GM21390 (cell line): ENCODE measurements around the gene PAX3.

Source experiments
- ATAC-seq: cut with Tn5 transposase; IDR thresholded peaks from one replicate; pipeline ENCODE4 v1.9.1; 2021; ENCODE audit not compliant: unreplicated experiment

Gene PAX3

DNA sequence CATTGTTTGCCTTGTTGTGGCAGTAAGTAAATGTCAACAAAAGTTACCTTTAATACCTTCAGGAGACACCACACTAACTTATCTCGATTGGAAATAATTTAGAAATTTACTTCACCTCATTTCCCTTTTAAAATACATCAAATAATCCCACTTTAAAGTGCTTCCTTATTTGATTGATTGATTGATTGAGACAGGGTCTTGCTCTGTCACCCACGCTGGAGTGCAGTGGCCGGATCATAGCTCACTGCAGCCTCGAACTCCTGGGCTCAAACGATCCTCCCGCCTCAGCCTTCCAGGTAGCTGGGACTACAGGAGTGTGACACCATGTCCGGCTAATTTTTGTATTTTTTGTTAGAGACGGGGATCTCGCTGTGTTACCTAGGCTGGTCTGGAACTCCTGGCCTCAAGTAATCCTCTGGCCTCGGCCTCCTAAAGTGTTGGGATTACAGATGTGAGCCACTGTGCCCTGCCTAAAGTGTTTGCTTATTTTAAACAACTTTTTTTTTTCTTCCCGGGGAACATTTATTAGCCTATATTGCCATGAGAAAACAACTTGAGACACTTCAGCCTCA, 12.0 kb upstream of the PAX3 start:
- ATAC-seq, result no peak

DNA sequence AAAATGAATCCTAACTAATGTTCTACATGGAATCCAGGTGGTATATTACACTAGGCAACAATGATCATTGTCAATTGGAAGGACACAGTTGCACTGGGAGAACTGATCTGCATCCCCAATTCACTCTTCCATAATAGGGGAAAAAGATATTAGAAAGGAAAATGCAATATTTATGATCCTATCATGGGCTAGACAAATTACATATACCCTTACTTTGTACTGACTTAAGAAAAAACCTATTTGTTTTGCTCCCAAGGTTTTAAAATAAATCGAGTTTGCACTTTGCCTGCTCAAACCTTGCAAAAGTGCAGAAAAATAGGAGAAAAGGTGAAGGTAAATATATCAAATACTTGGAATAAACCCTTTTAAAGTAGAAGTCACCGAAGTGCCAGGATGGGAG, 11.0 kb upstream of the PAX3 start:
- ATAC-seq, result no peak

DNA sequence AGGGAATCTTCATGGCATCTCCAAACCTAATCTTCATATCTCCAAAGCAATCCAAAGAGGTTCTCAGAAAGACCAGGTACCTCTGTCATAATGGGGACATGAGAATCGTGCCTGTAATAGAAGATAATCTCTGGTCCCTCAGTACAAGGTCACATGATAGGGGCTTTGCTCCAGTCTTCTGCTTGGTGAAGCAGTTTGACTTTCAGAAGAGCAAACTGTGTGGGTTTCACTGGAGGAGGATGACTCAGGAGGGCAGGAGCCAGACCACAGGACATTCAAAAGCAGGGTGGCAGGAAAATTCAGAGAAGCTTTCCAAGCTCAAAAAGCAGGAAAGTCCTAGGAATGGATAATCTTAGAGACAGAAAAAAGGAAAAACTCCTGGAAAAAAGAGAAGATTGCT, 10.6 kb upstream of the PAX3 start:
- no peak for ATAC-seq

DNA sequence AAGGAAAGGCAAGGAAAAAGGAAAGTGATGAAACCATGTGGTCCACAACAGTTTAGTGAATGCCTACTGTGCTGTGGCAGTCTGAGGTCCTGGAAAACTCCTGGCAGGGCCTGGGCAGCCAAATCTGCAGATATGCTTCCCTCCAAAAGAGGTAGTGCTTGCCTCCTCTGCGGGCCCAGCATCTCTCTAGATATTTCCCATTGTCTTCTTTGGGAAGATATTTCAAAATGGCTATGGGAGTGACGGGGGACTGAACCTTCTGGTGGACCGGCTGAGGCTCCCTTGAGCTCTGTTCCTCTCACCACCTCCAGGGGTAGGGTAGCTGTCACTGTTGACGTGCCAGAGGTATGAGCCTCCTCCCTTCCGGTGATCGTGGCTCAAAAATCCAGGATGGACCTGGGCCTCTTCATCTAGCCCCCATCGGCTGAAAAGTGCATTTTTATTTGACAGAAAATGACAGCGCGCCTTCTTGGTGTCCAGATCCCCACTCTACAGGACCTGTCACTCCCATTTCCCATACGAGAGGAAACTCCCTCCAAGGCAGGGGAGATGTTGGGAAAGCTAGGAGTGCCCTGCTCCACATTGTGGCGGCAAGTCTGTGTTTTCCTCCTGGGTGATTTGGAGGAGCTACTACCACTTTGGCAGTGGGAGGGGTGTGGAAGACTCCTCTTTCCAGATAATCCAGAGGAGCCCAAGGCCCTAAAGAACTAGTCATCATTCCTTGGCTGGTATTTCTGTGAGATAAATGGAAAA, 9.4 kb upstream of the PAX3 start:
- no peak for ATAC-seq

DNA sequence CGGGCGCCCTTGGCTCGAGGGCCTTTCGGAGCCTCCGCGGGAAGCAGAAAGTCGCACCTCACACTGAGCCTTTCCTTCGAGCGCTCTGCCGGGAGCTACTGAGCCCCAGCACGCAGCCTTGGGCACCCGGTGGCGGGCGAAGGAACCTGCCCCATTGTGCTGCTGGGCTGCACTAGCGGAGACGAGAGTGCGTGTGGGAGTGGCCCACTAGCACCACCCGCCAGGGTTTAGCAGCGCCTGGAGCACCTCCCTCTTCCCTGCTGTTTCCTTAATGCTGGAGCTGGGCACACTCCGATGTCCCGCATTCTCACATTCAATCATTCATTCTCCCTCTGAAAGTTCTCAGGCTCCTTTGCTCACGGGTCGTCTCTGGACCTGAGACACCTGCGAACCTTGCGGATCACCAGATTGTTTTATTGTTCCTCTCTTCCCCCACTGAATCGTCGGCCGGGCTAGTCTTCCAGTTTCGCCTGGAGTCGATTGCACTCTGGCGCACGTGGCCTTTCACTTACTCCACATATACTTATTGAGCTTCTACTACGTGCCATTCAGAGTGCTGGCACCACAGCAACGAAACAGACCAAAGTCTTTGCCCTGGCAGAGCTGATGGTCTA, 8.5 kb upstream of the PAX3 start:
- no peak for ATAC-seq

DNA sequence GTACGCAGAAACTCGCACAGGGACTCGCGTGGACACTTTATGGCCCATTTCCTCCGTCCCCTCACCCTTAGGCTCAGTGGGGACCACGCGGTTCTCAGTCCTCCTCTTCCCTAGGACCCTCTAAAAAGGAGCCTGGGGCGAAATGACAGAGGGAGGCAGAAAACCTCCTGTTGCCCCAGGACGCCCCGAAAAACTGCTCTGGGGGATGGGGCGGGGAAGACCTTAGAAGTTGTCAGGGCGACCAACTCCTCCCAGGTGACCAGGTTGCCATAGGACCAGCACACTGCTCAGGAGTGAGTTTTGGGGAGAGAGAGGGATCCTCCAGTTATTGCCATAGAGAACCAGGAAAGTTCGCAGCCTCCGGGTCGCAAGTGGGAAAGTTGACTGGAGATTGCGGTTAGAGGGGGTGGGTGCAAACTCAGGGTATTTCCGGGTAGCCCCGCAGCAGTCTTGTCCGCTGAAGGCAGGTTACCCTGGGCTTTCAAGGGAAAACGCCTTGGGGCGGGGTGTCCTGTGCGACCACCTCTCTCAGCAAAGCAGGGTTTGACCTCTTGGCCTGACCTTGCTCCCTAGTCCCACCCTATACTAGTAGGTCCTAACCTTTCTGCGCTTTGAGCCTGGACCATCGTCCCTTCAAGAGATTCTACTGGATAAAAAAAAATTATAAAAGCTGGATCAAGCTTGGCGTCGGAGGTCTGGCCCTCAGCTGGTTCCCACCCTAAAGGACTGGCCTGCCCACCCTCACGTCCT, 7.8 kb upstream of the PAX3 start:
- ATAC-seq, result peak; percentile 3

DNA sequence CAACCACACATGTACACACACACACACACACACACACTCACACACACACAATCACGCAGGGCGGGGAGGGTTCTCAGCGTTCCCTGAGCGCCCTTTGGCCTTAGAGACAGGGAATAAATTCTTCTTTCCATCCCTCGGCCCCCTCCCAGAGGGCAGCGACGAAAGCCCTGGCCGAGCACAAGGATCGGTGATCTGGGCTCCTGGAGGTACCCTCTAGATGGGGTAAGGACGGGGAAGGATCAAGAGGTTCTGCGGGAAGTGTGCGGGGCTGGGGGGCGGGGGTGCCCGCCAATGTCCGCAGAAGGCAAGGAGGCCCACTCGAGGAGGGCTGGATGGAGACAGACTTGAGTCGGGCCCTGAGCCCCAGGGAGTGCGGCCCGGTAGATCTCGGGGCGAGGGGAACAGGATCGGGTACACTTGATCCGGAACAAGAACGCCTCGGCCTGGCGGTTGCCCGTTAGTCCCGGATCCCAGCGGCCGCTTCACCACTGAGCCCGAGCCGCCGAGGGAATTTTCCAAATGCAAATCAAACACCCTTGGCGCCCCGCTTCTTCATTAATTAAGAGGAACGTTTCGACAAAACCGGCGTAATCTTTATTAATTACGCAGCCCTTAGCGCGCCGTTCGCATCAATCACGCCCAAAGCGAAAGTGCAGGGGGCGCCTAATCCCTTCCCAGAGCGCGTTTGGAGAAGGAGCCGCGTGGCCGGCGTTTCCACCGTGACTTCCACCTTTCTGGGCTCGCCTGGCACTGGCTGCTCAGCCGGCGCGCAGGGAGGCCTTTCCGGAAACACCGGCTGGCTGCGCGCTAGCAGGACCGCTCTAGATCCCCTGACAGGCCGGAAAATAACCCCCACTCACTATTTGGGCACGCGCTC, 7.0 kb upstream of the PAX3 start:
- ATAC-seq, result peak; percentile 36

DNA sequence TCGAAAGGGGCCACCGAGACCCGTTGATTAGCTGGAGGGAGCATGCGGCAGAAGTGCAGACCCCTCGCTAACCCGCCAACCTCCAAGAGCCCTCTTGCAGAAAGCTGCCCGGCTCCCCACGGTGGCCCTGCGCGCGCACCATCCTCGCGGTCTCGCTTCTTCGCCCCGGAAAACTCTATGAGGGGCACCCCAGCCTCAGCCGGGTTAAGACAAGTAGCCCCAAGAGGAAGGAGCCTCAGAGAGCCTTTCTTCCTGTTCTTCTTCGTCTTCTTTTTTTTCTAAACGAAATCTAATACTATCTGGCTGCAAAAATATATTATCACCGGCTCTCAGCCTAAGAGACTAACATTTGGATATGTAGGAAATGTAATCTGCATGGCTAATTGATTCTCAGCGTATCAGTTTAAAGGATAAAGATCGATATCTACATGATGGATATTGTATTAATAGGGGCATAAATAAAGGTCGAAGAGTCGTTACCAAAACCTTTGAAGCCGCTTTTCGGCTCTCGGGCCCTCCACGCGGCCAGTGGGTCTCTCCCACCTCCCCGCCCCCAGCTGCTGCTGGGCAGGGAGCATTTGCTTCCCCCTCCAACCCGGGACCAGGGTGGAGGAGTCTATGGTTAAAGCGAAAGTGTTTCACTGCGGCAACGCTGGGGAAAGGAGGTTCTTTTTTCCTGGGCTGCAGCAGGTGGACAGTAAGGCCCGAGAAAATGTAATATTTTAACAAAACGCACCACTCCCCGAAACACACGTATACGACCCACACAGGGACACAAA, 6.1 kb upstream of the PAX3 start:
- no peak for ATAC-seq

DNA sequence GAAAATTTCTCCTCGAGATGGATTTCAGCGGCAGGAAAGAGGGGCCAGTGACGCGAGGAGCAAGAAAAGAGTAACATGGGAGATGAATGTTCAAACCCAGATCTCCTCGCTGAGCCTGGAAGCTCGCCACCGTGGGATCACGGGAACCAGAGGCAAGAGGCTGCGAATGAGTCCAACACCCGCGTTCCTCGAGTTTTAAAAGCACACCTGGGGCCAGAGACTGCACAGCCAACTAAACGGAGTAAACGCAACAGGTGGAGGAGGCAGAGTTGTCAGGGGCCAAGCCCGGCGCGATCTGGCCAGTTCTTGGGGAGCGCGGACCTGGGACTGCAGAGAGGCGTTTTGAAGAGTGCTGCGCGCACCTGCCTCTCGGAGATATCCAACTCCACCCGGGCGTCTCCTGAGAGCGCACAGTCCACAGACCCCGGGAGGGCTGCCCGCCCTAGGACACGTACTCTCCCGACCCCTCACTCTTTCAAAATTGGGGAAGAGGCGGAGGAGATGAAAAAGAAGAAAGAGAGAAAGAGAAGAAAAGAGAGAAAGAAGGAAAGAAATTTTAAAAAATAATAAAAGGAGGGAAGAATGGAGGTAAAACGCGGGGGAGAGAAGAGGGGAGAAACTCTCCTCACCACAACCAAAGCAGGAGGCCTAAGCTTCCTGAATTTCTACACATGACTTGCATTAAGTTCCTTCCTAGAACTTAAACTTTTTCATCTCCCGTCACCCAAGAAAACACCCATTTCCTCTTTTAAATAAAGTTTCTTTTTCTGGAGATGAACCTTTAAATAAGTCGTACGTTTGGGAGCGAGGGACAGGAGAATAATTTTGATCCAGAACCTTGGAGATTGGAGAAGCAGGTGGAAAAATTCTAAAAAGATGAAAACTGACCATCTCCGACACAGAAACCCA, 5.3 kb upstream of the PAX3 start:
- no peak for ATAC-seq

DNA sequence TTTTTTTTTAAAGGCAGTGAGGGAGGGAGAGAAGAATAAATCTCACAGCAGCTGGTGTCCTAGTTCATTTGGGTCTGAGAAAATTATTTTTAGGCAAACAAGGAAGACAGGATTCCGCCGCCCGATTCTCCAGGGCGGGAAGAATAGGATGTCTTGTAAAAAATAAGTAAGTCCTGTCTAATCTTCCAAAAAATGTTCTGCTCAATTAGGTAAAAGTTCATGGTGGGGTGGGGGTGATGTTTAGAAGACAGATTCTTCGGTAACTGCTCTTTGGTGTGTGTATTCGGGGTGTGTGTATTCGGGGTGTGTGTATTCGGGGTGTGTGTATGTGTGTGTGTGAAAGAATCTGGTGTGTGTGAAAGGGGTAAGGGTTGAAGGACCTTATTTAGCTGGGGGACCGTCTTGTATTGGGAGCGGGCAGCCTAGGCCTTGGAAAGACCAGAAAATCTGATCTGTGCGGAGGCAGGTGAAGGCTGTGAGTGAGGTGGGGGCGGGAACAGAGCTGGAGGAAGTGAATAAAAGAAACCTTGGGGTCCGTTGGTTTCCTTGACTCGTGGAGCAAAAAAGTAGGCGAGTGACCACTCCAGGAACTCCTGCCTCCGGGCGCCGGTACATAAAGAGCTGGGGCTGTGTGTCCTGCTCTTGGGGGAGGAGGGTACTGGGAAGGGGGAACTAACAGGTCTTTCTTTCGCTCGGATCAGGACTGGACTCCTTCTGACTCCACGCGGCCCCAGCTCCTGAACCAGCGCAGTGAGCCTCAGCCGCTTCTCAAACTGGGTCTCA, 4.4 kb upstream of the PAX3 start:
- no peak for ATAC-seq

DNA sequence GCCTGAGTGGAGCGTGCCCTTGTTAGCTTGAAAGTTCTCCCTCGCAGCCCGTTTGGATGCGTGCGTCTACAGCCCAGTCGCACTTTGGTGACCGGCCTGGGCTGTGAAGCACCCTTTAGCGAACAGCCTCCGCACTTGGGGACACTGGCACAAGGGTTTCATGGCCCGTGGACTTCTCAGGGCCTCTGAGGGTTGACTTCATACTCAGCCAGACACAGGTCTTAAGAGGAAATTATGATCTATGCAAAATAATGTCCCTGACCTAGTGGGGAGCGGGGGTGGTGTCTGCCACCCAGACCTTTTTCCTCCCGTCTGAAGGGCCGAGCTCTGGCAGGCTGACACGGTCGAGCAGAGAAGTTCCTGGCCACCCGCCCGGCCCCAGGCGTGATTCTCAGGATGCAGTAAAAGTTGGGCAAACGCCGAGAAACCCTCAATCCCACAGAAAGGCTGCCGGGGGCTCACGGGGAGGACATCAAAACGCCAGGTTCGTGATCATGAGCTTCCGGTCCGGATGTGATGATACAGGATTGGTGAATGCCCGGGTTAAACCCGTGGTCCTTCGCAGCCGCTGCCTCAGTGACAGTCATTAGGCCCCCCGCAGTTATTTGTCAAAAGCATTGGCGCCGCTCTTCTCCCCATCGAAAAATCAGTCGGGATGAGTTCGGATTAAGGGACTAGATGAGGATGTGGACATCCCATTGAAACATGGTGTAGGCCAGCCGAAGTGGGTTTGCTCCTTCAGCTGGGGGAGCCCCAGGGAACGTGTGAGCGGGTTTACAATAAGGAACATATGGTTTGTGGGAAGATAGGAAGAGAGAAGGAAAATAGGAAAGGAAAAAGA, 3.6 kb upstream of the PAX3 start:
- no peak for ATAC-seq

DNA sequence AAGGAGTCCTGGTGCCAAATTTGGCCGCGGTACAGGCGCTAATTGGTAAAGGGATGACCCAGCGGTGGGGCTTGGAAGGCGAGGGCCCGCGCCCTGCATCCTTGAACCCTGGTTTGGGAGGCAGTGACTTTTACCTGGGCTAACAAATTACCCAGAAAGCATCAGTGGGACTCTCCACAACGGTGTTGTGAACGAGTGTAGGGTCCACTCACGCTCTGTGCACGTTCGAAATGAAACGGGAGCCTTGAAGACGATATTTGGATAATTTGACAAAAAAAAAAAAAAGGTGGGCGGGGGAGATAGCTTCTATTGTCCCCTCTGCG, 3.0 kb upstream of the PAX3 start:
- ATAC-seq, result no peak

DNA sequence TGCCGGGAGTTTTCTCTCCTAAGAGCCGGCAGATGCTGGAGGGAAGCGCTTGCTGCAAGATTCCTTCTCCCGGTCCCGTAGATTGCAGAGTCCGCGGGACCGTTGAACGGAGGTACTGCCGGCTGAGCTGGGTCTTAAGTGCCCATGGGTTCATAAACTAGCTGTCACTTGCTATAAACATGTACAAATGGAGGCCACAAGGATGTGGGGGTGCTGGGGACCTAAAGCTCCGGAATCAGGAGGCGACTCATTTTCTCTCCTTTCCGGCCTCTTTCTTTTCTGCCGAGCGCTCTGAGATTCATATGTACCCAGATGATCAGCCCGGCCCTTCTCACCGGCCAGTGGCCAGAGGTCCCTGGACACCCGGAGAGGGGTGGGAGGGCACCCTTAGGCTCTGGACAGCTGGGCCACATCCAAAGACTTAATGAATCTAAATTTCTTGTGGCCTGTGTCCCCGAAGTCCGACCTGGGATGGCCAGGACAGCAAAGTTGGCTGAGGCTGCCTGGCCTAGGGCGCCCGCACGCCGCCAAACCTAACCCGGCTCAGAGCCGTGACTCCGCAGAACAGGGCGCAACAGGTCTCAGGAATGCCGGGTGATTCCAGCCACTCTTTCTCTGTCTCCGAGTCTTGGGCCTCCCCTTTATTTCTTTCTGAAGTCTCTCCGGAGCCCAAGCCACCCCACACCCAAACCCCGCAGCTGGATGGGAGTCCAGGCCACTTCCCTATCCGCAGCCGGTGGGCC, 2.4 kb upstream of the PAX3 start:
- ATAC-seq, result no peak

DNA sequence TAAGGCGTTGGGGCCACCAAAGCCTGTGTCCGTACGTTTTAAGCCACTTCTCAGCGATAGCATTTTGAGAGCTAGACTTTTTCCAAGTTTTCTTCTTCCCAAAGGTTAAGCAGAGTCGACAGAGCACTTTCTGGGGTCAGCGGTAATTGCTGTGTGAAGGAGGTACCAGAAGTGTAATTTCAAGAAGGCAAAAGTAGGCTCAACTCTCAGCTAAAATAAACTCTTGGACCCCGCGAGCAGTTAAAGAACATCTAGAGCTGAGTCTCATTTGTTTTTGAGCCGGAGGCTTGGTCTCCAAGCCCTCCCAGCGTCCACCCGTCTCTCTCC, 1.9 kb upstream of the PAX3 start:
- ATAC-seq, result no peak

DNA sequence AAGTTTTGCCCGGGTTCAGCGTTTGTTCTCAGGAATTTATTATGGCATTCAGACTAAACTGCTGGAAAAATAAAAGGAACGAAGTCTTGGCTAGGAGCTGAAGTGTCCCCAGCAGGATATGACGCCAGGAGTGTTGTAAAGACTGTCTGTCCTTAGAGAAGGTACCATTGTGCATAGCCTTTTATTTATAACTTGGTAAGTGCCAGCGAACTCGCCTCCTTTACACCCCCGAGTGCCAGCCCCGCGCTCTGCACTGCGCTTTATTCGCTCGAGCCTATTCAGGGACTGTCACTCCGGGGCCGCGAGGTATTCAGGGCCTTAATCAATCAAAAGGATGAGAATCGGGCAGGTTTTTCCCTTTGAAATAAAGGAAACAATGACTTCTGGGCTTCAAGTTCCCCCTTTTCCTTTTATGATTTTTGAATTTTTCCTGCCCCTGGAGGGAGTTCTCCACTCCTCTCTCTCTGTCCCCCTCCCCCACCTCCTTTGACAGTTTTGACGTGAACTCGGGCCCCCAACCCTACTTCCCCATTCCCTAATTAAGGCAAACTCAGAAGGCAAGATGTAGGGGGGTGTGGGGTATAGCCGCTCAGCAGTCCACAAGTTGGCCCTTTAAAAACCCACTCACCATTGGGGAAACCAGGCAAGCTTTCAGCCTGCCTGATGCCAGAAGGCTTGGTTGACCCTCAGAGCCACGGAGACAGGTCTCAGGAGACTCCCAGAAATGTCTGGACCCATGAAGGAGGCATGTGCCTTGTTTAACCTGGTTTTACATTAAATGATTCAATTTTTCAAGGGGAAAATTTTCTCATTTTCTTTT, 1.3 kb upstream of the PAX3 start:
- no peak for ATAC-seq

DNA sequence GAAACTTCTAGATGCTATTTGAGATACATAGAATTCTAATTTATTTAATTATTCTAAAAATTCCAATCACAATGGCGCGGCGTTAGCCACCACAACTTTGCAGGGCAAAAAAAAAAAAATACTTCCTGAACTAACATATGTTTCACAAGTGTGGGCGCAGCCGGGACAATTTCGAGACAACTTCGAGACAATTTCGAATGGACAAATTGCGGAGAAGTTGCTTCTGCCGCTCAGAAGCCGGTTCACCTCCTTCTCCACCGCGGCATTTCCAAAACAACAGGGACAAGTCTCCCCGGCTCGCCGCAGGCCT, 842 bp downstream of the PAX3 start:
- no peak for ATAC-seq

DNA sequence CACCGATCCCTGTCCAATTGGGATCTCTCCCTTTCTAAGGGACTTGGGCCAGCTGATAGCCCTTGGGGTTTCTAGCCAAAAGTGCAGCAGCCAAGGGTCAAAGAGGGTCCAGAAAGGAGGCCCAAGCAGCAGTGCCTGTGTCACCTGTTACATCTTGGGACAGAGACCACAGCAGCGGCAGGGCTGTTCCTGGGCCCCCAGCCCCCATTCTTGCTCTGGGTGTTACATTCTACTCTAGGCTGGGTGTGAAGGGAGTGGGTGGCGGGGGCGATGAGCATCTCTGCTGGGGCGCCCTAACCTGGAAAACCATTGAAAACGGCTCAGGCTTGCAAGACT, 1.2 kb downstream of the PAX3 start:
- ATAC-seq, result no peak
